IMR-90 (cell line): Measurements from ENCODE around the gene CRYAA. TPM values are rescaled to one million over a fixed set of nuclear protein-coding genes. Genes with fewer than 3 reads are reported as not detected.

Experiments used
- ATAC-seq: fragments of 200-7000 bp; cut with Tn5 transposase; 2 replicates; pipeline ENCODE4 v1.9.1; 2020; ENCODE audit warnings: low read depth, mild to moderate bottlenecking, moderate library complexity
- BruUV-seq: library from RNA; stranded (reverse); fragments of 400-500 nt; replicated peaks from 2 replicates; lab custom pipeline; 2021; lab: Mats Ljungman, UMichigan
- CTCF ChIA-PET: fragments of 300-600 bp; formaldehyde crosslinking; extraction: SDS; loops from one replicate; lab custom pipeline; 2021; ENCODE audit warnings: antibody characterized with exemption; lab: Yijun Ruan, JAX
- POLR2A ChIA-PET: fragments of 300-600 bp; sonication (Branson Sonifier 250); formaldehyde crosslinking; loops from one replicate; lab custom pipeline; 2022; ENCODE audit warnings: antibody characterized with exemption; ENCODE audit not compliant: unreplicated experiment; lab: Charles Lee
- DNase-seq: peaks from one replicate; pipeline ENCODE4 v3.0.0; 2013
- H2AFZ ChIP-seq: replicated peaks from 2 replicates; pipeline ENCODE3; 2013; ENCODE audit warnings: low read length, mild to moderate bottlenecking; ENCODE audit not compliant: poor library complexity
- H2AK5ac ChIP-seq: 2 replicates; pipeline ENCODE4 v1.6.1; 2013; ENCODE audit warnings: low read depth, low read length, inconsistent platforms
- H2AK9ac ChIP-seq: replicated peaks from 2 replicates; pipeline ENCODE3; 2013; ENCODE audit warnings: mild to moderate bottlenecking, low read depth, low read length, moderate library complexity; ENCODE audit not compliant: poor library complexity
- H2BK120ac ChIP-seq: 2 replicates; pipeline ENCODE4 v1.6.1; 2013; ENCODE audit warnings: low read depth, low read length, inconsistent platforms
- H2BK15ac ChIP-seq: 3 replicates; pipeline ENCODE4 v1.6.1; 2013; ENCODE audit warnings: low read depth, low read length, inconsistent platforms
- H2BK20ac ChIP-seq: 2 replicates; pipeline ENCODE4 v1.6.1; 2013; ENCODE audit warnings: low read depth, mild to moderate bottlenecking, inconsistent platforms, low read length, moderate library complexity
- H2BK5ac ChIP-seq: 2 replicates; pipeline ENCODE4 v1.6.1; 2013; ENCODE audit warnings: mild to moderate bottlenecking, low read depth, low read length, inconsistent platforms; ENCODE audit not compliant: poor library complexity, severe bottlenecking
- H3K14ac ChIP-seq: replicated peaks from 2 replicates; pipeline ENCODE4 v1.6.1; 2013; ENCODE audit warnings: low read depth, low read length, inconsistent platforms
- H3K18ac ChIP-seq: 2 replicates; pipeline ENCODE4 v1.6.1; 2013; ENCODE audit warnings: low read depth, low read length, control low read depth
- H3K23ac ChIP-seq: 2 replicates; pipeline ENCODE4 v1.6.1; 2013; ENCODE audit warnings: low read depth, low read length, inconsistent platforms
- H3K27ac ChIP-seq: 2 replicates; pipeline ENCODE4 v1.5.1; 2013; ENCODE audit warnings: mild to moderate bottlenecking, control low read depth, low read length; ENCODE audit not compliant: insufficient read depth
- H3K27me3 ChIP-seq: 2 replicates; pipeline ENCODE4 v1.6.1; 2013; ENCODE audit warnings: low read length; ENCODE audit not compliant: control insufficient read depth, insufficient read depth
- H3K36me3 ChIP-seq: 2 replicates; pipeline ENCODE4 v1.6.1; 2013; ENCODE audit warnings: low read length, mixed read lengths; ENCODE audit not compliant: control insufficient read depth, insufficient read depth
- H3K4ac ChIP-seq: 2 replicates; pipeline ENCODE4 v1.6.1; 2013; ENCODE audit warnings: low read depth, low read length, inconsistent platforms
- H3K4me1 ChIP-seq: 2 replicates; pipeline ENCODE4 v1.6.1; 2013; ENCODE audit warnings: low read length, mixed read lengths; ENCODE audit not compliant: control insufficient read depth, insufficient read depth
- H3K4me2 ChIP-seq: 2 replicates; pipeline ENCODE4 v1.6.1; 2013; ENCODE audit warnings: low read depth, mild to moderate bottlenecking, control low read depth, low read length, moderate library complexity
- H3K4me3 ChIP-seq: 2 replicates; pipeline ENCODE4 v1.5.1; 2013; ENCODE audit warnings: low read depth, mild to moderate bottlenecking, control low read depth, low read length, moderate library complexity; ENCODE audit not compliant: insufficient read depth
- H3K56ac ChIP-seq: 2 replicates; pipeline ENCODE4 v1.6.1; 2013; ENCODE audit warnings: low read length, inconsistent platforms; ENCODE audit not compliant: insufficient read depth; ENCODE audit errors: extremely low read depth
- H3K79me1 ChIP-seq, 2 experiments: 2 replicates each; pipeline ENCODE4 v1.6.1; 2013; ENCODE audit warnings: low read length in 2 of 2, inconsistent platforms in 1 of 2, low read depth in 1 of 2
- H3K9ac ChIP-seq: 2 replicates; pipeline ENCODE4 v1.6.1; 2013; ENCODE audit warnings: low read depth, low read length, control low read depth
- H3K9me1 ChIP-seq: 2 replicates; pipeline ENCODE4 v1.6.1; 2013; ENCODE audit warnings: low read length, inconsistent platforms; ENCODE audit not compliant: insufficient read depth
- H3K9me3 ChIP-seq: 2 replicates; pipeline ENCODE4 v1.6.1; 2013; ENCODE audit warnings: low read length; ENCODE audit not compliant: control insufficient read depth, insufficient read depth
- H4K20me1 ChIP-seq: 2 replicates; pipeline ENCODE4 v1.6.1; 2013; ENCODE audit warnings: low read length, inconsistent platforms; ENCODE audit not compliant: insufficient read depth
- H4K5ac ChIP-seq: 2 replicates; pipeline ENCODE4 v1.6.1; 2013; ENCODE audit warnings: mild to moderate bottlenecking, low read depth, low read length, control low read depth
- H4K8ac ChIP-seq, 2 experiments: 2 replicates each; pipeline ENCODE4 v1.6.1; 2013; ENCODE audit warnings: low read depth in 2 of 2, low read length in 2 of 2, control low read depth in 1 of 2, inconsistent platforms in 1 of 2
- H4K91ac ChIP-seq: 2 replicates; pipeline ENCODE4 v1.6.1; 2013; ENCODE audit warnings: low read depth, low read length, inconsistent platforms; ENCODE audit not compliant: insufficient read depth
- BHLHE40 ChIP-seq: fragments of 150-350 bp; IDR thresholded peaks from 2 replicates; pipeline ENCODE4 v1.6.1; 2016; ENCODE audit warnings: mild to moderate bottlenecking, low read depth, low read length
- CEBPB ChIP-seq: IDR thresholded peaks from 2 replicates; pipeline ENCODE4 v1.6.1; 2012; ENCODE audit warnings: low read depth, low read length, improper control_type of control experiment
- FOS ChIP-seq: fragments of 150-350 bp; IDR thresholded peaks from 2 replicates; pipeline ENCODE4 v1.6.1; 2016; ENCODE audit warnings: low read depth, low read length
- MAZ ChIP-seq: IDR thresholded peaks from 2 replicates; pipeline ENCODE4 v1.6.1; 2012; ENCODE audit warnings: low read depth, mild to moderate bottlenecking, low read length, improper control_type of control experiment, moderate library complexity, borderline replicate concordance
- MXI1 ChIP-seq: IDR thresholded peaks from 2 replicates; pipeline ENCODE4 v1.6.1; 2012; ENCODE audit warnings: low read depth, mild to moderate bottlenecking, low read length, moderate library complexity, borderline replicate concordance
- NFE2L2 ChIP-seq: fragments of 150-350 bp; IDR thresholded peaks from 2 replicates; pipeline ENCODE4 v1.6.1; 2016; ENCODE audit warnings: low read depth, mild to moderate bottlenecking, low read length
- POLR2A ChIP-seq: IDR thresholded peaks from 2 replicates; pipeline ENCODE4 v1.6.1; 2012; ENCODE audit warnings: mild to moderate bottlenecking, low read depth, low read length
- RAD21 ChIP-seq: IDR thresholded peaks from 2 replicates; pipeline ENCODE4 v1.6.1; 2012; ENCODE audit warnings: low read length, improper control_type of control experiment
- SMC3 ChIP-seq: fragments of 150-350 bp; IDR thresholded peaks from 2 replicates; pipeline ENCODE4 v1.6.1; 2016; ENCODE audit warnings: low read depth, mild to moderate bottlenecking, antibody characterized with exemption, low read length, moderate library complexity
- WGBS, 2 experiments: methylation state at CpG; one replicate each; pipeline versions ENCODE4 v1.1.5 to v1.1.7; 2013; ENCODE audit warnings: missing lambda C conversion rate in 2 of 2; ENCODE audit not compliant: insufficient read length in 1 of 2; ENCODE audit errors: extremely low coverage in 2 of 2; 5-methylcytosine and 5-hydroxymethylcytosine counted together
- dilution Hi-C: fragments of 300-500 bp; cut with HindIII; formaldehyde crosslinking; loops from one replicate; pipeline ENCODE4 v1.14.3; 2018; ENCODE audit warnings: low sequenced_read_pairs; ENCODE audit not compliant: unreplicated experiment
- in situ Hi-C: fragments of 300-500 bp; cut with MboI; formaldehyde crosslinking; loops from 3 replicates; pipeline ENCODE4 v1.14.3; 2019; ENCODE audit warnings: low sequenced_read_pairs, inconsistent platforms, mixed read lengths
- intact Hi-C: fragments of 100-400 bp; cut with micrococcal nuclease; formaldehyde crosslinking; loops from 2 replicates; pipeline ENCODE4 v1.10.0; 2022
- polyA plus RNA-seq, 3 experiments: library from polyadenylated mRNA; depleted of rRNA; stranded (reverse); fragments of >200 nt; gene quantifications; 2 replicates each; pipeline ENCODE4 v1.2.3, GENCODE V29; 2012; ENCODE audit warnings: low replicate concordance in 1 of 3
- total RNA-seq: library from RNA; depleted of rRNA; stranded (reverse); fragments of >200 nt; gene quantifications from 2 replicates; pipeline ENCODE4 v1.2.3, GENCODE V29; 2012
- TF ChIP-seq, protein P1 (sequence below): fragments of 150-350 bp; IDR thresholded peaks from 2 replicates; pipeline ENCODE4 v1.6.1; 2016; ENCODE audit warnings: low read depth, mild to moderate bottlenecking, low read length, moderate library complexity, borderline replicate concordance
- TF ChIP-seq, protein P2 (sequence below): fragments of 150-350 bp; IDR thresholded peaks from 2 replicates; pipeline ENCODE4 v1.6.1; 2017; ENCODE audit warnings: mild to moderate bottlenecking, antibody characterized with exemption, low read length, low read depth

CRYAA gene
- total and polyA plus RNA-seq, 2 of the 4 experiments (the other 2 are of a cell fraction): not detected

DNA sequence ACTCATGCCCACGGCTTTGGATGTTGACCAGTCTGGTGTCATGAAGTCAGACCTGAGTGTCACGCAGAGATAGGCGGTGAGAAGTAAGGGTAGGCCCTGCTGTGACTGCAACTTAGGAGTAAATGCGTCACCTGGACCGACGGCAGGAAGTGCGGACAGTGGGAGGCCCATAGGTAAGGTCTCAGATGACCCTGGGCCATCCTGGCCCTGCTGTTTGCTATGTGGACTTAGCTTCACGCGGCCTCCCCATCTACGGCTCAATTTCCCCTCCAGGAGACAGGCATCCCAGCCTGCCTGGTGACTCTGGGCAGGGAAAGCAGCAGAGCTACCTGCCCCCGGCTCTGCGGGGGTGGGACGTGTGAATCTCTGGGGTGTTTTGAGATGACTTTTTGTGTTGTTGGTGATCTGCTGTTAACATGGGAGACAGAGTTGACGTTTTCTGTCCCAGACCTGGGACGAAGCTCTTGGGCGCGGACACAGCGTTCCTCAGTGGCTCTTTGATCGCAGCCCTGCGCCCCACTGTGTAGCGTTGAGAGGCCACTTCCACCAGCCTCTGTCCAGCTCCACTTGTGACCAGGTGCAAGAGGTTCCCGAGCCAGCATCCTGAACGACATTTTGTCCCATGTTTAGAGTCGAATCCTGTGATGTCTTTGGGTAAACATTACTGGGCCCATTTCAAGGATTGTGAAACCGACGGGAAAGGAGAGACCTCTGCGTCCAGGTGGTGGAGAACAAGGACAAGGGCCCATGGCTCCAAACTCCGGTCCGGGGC, 39.9 kb downstream of the CRYAA start:
- Histone ChIP-seq H2AK9ac (no peak overlapping the region), H3K36me3 (no peaks in the 10 kb centered on the region), H3K14ac (no peak overlapping the region), H3K27ac (no peak overlapping the region), H2BK20ac (no peak overlapping the region), H2BK5ac (no peak overlapping the region), H3K4me2 (no peak overlapping the region), H2AK5ac (0 out of 2 replicates have a peak overlapping the region, but pooled peaks have one; percentile 3), H3K4me1 (peaks cover 2% of the 10 kb centered on the region; the same call in 1 of the 2 replicates), H4K5ac (no peak overlapping the region), H3K79me1 (no peaks in the 10 kb centered on the region), H4K91ac (no peak overlapping the region), H3K27me3 (peaks cover 21% of the 10 kb centered on the region), H3K18ac (no peak overlapping the region), H2BK120ac (no peak overlapping the region), H4K8ac (no peak overlapping the region), H2AFZ (no peak overlapping the region), H3K9ac (no peak overlapping the region), H3K4me3 (no peak overlapping the region), H3K23ac (no peak overlapping the region), H3K56ac (no peak overlapping the region), H2BK15ac (no peak overlapping the region), H4K20me1 (no peaks in the 10 kb centered on the region), H3K9me3 (no peaks in the 10 kb centered on the region), H3K9me1 (no peaks in the 10 kb centered on the region), H3K4ac (no peak overlapping the region)
- ATAC-seq: no peak
- in situ Hi-C loops: no loop called here
- dilution Hi-C loops: no loop called here
- no peak for DNase-seq
- WGBS, 2 experiments: 82% methylated on average over 9 of the region's 29 CpGs; no CpG with 5 or more reads in 1 of the 2 experiments
- BruUV-seq: no TSS peak
- ChIA-PET POLR2A (no interaction called here), CTCF (no interaction called here)
- TF ChIP-seq SMC3 (no peak), POLR2A (no peak), BHLHE40 (no peak), NFE2L2 (no peak), MAZ (no peak), RAD21 (no peak), MXI1 (no peak), CEBPB (no peak), FOS (no peak)
- TF ChIP-seq, protein P1, sequence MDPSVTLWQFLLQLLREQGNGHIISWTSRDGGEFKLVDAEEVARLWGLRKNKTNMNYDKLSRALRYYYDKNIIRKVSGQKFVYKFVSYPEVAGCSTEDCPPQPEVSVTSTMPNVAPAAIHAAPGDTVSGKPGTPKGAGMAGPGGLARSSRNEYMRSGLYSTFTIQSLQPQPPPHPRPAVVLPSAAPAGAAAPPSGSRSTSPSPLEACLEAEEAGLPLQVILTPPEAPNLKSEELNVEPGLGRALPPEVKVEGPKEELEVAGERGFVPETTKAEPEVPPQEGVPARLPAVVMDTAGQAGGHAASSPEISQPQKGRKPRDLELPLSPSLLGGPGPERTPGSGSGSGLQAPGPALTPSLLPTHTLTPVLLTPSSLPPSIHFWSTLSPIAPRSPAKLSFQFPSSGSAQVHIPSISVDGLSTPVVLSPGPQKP: no peak
- TF ChIP-seq, protein P2, sequence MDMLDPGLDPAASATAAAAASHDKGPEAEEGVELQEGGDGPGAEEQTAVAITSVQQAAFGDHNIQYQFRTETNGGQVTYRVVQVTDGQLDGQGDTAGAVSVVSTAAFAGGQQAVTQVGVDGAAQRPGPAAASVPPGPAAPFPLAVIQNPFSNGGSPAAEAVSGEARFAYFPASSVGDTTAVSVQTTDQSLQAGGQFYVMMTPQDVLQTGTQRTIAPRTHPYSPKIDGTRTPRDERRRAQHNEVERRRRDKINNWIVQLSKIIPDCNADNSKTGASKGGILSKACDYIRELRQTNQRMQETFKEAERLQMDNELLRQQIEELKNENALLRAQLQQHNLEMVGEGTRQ: no peak
- intact Hi-C loops: no loop called here
